K562 (cell line): ENCODE measurements around the gene RNF123. TPM values are rescaled to one million over a fixed set of nuclear protein-coding genes. Genes with fewer than 3 reads are reported as not detected.

Experiments used
- ATAC-seq: fragments of 200-7000 bp; cut with Tn5 transposase; 3 replicates; pipeline ENCODE4 v1.9.1; 2020; ENCODE audit warnings: moderate library complexity
- BruUV-seq: library from RNA; stranded (reverse); fragments of 400-500 nt; replicated peaks from 2 replicates; lab custom pipeline; 2021; lab: Mats Ljungman, UMichigan
- CTCF ChIA-PET: fragments of 300-600 bp; formaldehyde crosslinking; extraction: SDS; loops from one replicate; lab custom pipeline; 2021; ENCODE audit warnings: low intra/inter-chr PET ratio; lab: Yijun Ruan, JAX
- POLR2A ChIA-PET: fragments of 300-600, 350-650 bp; sonication (Branson Sonifier 250); formaldehyde crosslinking; extraction: SDS; loops from one replicate; lab custom pipeline; 2021; ENCODE audit warnings: antibody characterized with exemption, inconsistent platforms; lab: Yijun Ruan, JAX
- DNase-seq, 4 experiments: peaks; one replicate each; pipeline versions ENCODE4 v3.0.0 to v3.0.0-alpha.2; 2011 to 2018; ENCODE audit warnings: low spot score in 3 of 4, mixed read lengths in 3 of 4; ENCODE audit errors: extremely low read depth in 1 of 4
- FAIRE-seq: peaks from 2 replicates; lab custom pipeline; 2011; peaks lifted over from hg19 to GRCh38; lab: Jason Lieb, UNC
- H2AFZ ChIP-seq: 2 replicates; pipeline ENCODE4 v1.6.0; 2011; ENCODE audit warnings: low read depth, low read length, control low read depth, inconsistent platforms
- H3K27ac ChIP-seq: fragments of 200-600 bp; 3 replicates; pipeline ENCODE4 v1.8.0; 2011; ENCODE audit warnings: low read depth, mild to moderate bottlenecking, control low read depth, inconsistent platforms, low read length, moderate library complexity, mixed read lengths; ENCODE audit errors: extremely low read depth
- H3K27me3 ChIP-seq, 2 experiments: fragments of 300-600 bp in 1 of 2; 2 replicates in 1 of 2; 3 replicates in 1 of 2; pipeline versions ENCODE4 v1.6.0 to v1.8.0; 2011; ENCODE audit warnings: inconsistent platforms in 2 of 2, low read length in 2 of 2, mild to moderate bottlenecking in 1 of 2, mixed read lengths in 1 of 2, moderate library complexity in 1 of 2; ENCODE audit not compliant: control insufficient read depth in 2 of 2, insufficient read depth in 2 of 2
- H3K36me3 ChIP-seq: fragments of 300-600 bp; 3 replicates; pipeline ENCODE4 v1.8.0; 2011; ENCODE audit warnings: mild to moderate bottlenecking, low read length, inconsistent platforms; ENCODE audit not compliant: control insufficient read depth, insufficient read depth
- H3K4me1 ChIP-seq, 2 experiments: fragments of 200-600 bp in 1 of 2; replicated peaks in 1 of 2; 2 replicates in 1 of 2; 3 replicates in 1 of 2; pipeline versions ENCODE4 v1.5.1 to v1.8.0; 2011; ENCODE audit warnings: inconsistent platforms in 2 of 2, low read length in 2 of 2, mild to moderate bottlenecking in 1 of 2, mixed read lengths in 1 of 2, moderate library complexity in 1 of 2; ENCODE audit not compliant: control insufficient read depth in 2 of 2, insufficient read depth in 2 of 2
- H3K4me2 ChIP-seq: 2 replicates; pipeline ENCODE4 v1.6.1; 2011; ENCODE audit warnings: low read length, control low read depth, inconsistent platforms, mixed read lengths; ENCODE audit not compliant: insufficient read depth
- H3K4me3 ChIP-seq: fragments of 200-600 bp; sonication (generic), shearing (Covaris generic); 2 replicates; pipeline ENCODE4 v1.5.1; 2016; ENCODE audit warnings: control low read depth, inconsistent platforms
- H3K79me2 ChIP-seq: fragments of 200-600 bp; 3 replicates; pipeline ENCODE4 v1.8.0; 2011; ENCODE audit warnings: low read length, inconsistent platforms; ENCODE audit not compliant: control insufficient read depth, insufficient read depth
- H3K9ac ChIP-seq, 2 experiments: 2 replicates each; pipeline versions ENCODE4 v1.6.0 to v1.6.1; 2011; ENCODE audit warnings: low read depth in 2 of 2, low read length in 2 of 2, control low read depth in 1 of 2, inconsistent platforms in 1 of 2, mild to moderate bottlenecking in 1 of 2, mixed read lengths in 1 of 2; ENCODE audit not compliant: insufficient read depth in 1 of 2
- H3K9me1 ChIP-seq: one replicate; pipeline ENCODE4 v1.6.0; 2011; ENCODE audit warnings: inconsistent platforms, mild to moderate bottlenecking, low read length, moderate library complexity; ENCODE audit not compliant: control insufficient read depth, insufficient read depth
- H3K9me3 ChIP-seq: replicated peaks from 2 replicates; pipeline ENCODE4 v1.5.1; 2011; ENCODE audit warnings: low read depth, low read length, inconsistent platforms; ENCODE audit not compliant: control insufficient read depth, insufficient read depth
- H4K20me1 ChIP-seq: replicated peaks from 2 replicates; pipeline ENCODE4 v1.6.1; 2011; ENCODE audit warnings: low read length, inconsistent platforms, mixed read lengths; ENCODE audit not compliant: control insufficient read depth, insufficient read depth
- CBX2 ChIP-seq: fragments of 200-600 bp; sonication (generic); IDR thresholded peaks from one replicate; pipeline ENCODE4 v1.6.1; 2012; ENCODE audit warnings: mild to moderate bottlenecking, low read length, inconsistent platforms; ENCODE audit not compliant: insufficient read depth, poor library complexity, severe bottlenecking
- FOXP1 ChIP-seq: sonication (generic); formaldehyde crosslinking; IDR thresholded peaks from 2 replicates; pipeline ENCODE4 v1.8.0; 2022; ENCODE audit warnings: mild to moderate bottlenecking, missing genetic modification reagents
- GTF2A2 ChIP-seq: IDR thresholded peaks from 2 replicates; pipeline ENCODE4 v1.6.1; 2016; ENCODE audit warnings: mild to moderate bottlenecking, missing genetic modification characterization, missing compliant biosample characterization
- HES1 ChIP-seq: fragments of 450-650 bp; IDR thresholded peaks from 2 replicates; pipeline ENCODE4 v1.6.1; 2016; ENCODE audit warnings: low read depth, mild to moderate bottlenecking, moderate library complexity
- HMG20B ChIP-seq: fragments of 250-450 bp; sonication (Bioruptor Pico); IDR thresholded peaks from 2 replicates; pipeline ENCODE4 v1.5.0; 2021; ENCODE audit warnings: mild to moderate bottlenecking
- HMGN3 ChIP-seq: IDR thresholded peaks from 2 replicates; pipeline ENCODE4 v1.6.1; 2011; ENCODE audit warnings: borderline replicate concordance, low read depth, mild to moderate bottlenecking, mixed read lengths, low read length; ENCODE audit not compliant: insufficient read length; ENCODE audit errors: extremely low read depth
- ID3 ChIP-seq, 2 experiments: fragments of 250-450 bp in 1 of 2; fragments of 450-650 bp in 1 of 2; sonication (Bioruptor Pico) in 1 of 2; IDR thresholded peaks; 2 replicates each; pipeline versions ENCODE4 v1.6.1 to v1.8.0; 2016 to 2021; ENCODE audit warnings: mild to moderate bottlenecking in 2 of 2, moderate library complexity in 2 of 2, missing compliant biosample characterization in 1 of 2, missing genetic modification characterization in 1 of 2
- KLF13 ChIP-seq: fragments of 450-650 bp; IDR thresholded peaks from 2 replicates; pipeline ENCODE4 v1.6.1; 2016; ENCODE audit warnings: missing genetic modification characterization, low read depth, mild to moderate bottlenecking, missing compliant biosample characterization, moderate library complexity, borderline replicate concordance
- MTA1 ChIP-seq: fragments of 450-650 bp; IDR thresholded peaks from 2 replicates; pipeline ENCODE4 v1.6.1; 2017; ENCODE audit warnings: borderline replicate concordance
- RFX7 ChIP-seq: fragments of 250-450 bp; sonication (Bioruptor Pico); IDR thresholded peaks from 2 replicates; pipeline ENCODE4 v1.5.1; 2021; ENCODE audit warnings: mild to moderate bottlenecking
- SAFB ChIP-seq: fragments of 200-400 bp; formaldehyde crosslinking; IDR thresholded peaks from 2 replicates; pipeline ENCODE4 v1.6.1; 2017; ENCODE audit warnings: low read depth, low read length, borderline replicate concordance
- SREBF1 ChIP-seq: fragments of 150-350 bp; IDR thresholded peaks from 2 replicates; pipeline ENCODE4 v1.6.1; 2014; ENCODE audit warnings: antibody characterized with exemption, low read depth, low read length, borderline replicate concordance
- TCF3 ChIP-seq: sonication (generic); formaldehyde crosslinking; IDR thresholded peaks from 2 replicates; pipeline ENCODE4 v1.4.0; 2020; ENCODE audit warnings: mild to moderate bottlenecking, missing genetic modification reagents
- TFAM ChIP-seq: fragments of 250-450 bp; sonication (Bioruptor Pico); conservative IDR thresholded peaks from 2 replicates; pipeline ENCODE4 v1.5.0; 2021; ENCODE audit warnings: mild to moderate bottlenecking, moderate library complexity
- ZBTB17 ChIP-seq: fragments of 450-650 bp; formaldehyde crosslinking; IDR thresholded peaks from 2 replicates; pipeline ENCODE4 v1.4.0; 2020; ENCODE audit warnings: mild to moderate bottlenecking
- ZNF224 ChIP-seq: sonication (generic); formaldehyde crosslinking; IDR thresholded peaks from 2 replicates; pipeline ENCODE4 v1.8.0; 2022; ENCODE audit warnings: mild to moderate bottlenecking, missing genetic modification reagents
- ZNF764 ChIP-seq: fragments of 250-450 bp; sonication (Bioruptor Pico); IDR thresholded peaks from 2 replicates; pipeline ENCODE4 v1.4.0; 2020; ENCODE audit warnings: low read depth, mild to moderate bottlenecking, moderate library complexity
- WGBS: fragments of 100-300 bp; shearing (Covaris generic); methylation state at CpG from one replicate; pipeline ENCODE4 v1.1.6; 2016; ENCODE audit warnings: low coverage, mixed read lengths; ENCODE audit not compliant: insufficient coverage; ENCODE audit errors: missing lambda C conversion rate; 5-methylcytosine and 5-hydroxymethylcytosine counted together
- in situ Hi-C: fragments of 300-500 bp; cut with MboI; formaldehyde crosslinking; loops from 4 replicates; pipeline ENCODE4 v1.15.0; 2018; ENCODE audit warnings: inconsistent platforms, mixed read lengths
- intact Hi-C: fragments of 100-400 bp; cut with micrococcal nuclease; formaldehyde crosslinking; loops from 2 replicates; pipeline ENCODE4 v1.14.2; 2022
- polyA plus RNA-seq, 8 experiments: library from polyadenylated mRNA; depleted of rRNA in 4 of 8; stranded (reverse) in 5 of 8; unstranded in 3 of 8; fragments of >200 nt; fragmentation: Nextera tagmentation in 2 of 8; fragmentation: Illumina TruSeq in 1 of 8; extraction: Ambion mirVana in 2 of 8; extraction: Trizol in 1 of 8; gene quantifications; 2 replicates each; pipeline versions ENCODE4 v1.2.1 to v1.2.3, GENCODE V29; 2011 to 2014; ENCODE audit warnings: inconsistent platforms in 1 of 8, missing spikeins in 1 of 8
- total RNA-seq, 7 experiments: library from RNA; depleted of rRNA in 6 of 7; stranded (reverse); fragments of >200 nt in 6 of 7; fragmentation: Illumina TruSeq in 2 of 7; extraction: Trizol in 2 of 7; gene quantifications; 2 replicates each; pipeline versions ENCODE4 v1.2.1 to v1.2.3, GENCODE V29; 2011 to 2021; ENCODE audit warnings: low replicate concordance in 1 of 7

The RNF123 gene
- total and polyA plus RNA-seq, 9 of the 15 experiments (the other 6 are each of a cell fraction or from before 2014, with no cell fraction given) = 8.7 to 53.1 (median 17.5) TPM

- no peak overlapping the region for H2AFZ ChIP-seq
- TF ChIP-seq FOXP1 (CRISPR knock-in tag) (no peak), TFAM (CRISPR knock-in tag) (no peak), TCF3 (CRISPR knock-in tag) (no peak), MTA1 (no peak), RFX7 (CRISPR knock-in tag) (no peak), HMG20B (CRISPR knock-in tag) (no peak), KLF13 (tag) (no peak), GTF2A2 (tag) (no peak), HES1 (no peak), SAFB (no peak), ZNF764 (CRISPR knock-in tag) (no peak), SREBF1 (no peak), ID3 (CRISPR knock-in tag; IDR thresholded peaks at IDR 0.05) (no peak), ID3 (tag; IDR thresholded peaks at IDR 0.05) (no peak), CBX2 (no peak), HMGN3 (no peak), ZNF224 (CRISPR knock-in tag) (no peak), ZBTB17 (CRISPR knock-in tag) (no peak)
- H3K4me3 ChIP-seq = peak overlapping the region; percentile 99
- FAIRE-seq (no peak), DNase-seq (no peak), ATAC-seq (no peak)
- no peaks in the 10 kb centered on the region for H3K27me3 ChIP-seq
- BruUV-seq = no TSS peak
- H3K9me3 ChIP-seq = no peaks in the 10 kb centered on the region
- in situ Hi-C loops = no loop called here
- peaks cover 2 to 41% of the 10 kb centered on the region in 2 experiments; a peak in 4 of 5 replicates for H3K4me1 ChIP-seq
- CTCF ChIA-PET = no interaction called here
- H3K9ac ChIP-seq = peak overlapping the region; percentile 95 to 100
- POLR2A ChIA-PET = interaction anchor here (0.7 kb wide), 1 partner anchor 8 kb away, joined by 3 read pairs; no protein-coding TSS in a partner anchor
- 52% methylated on average over 5 of the region's 8 CpGs for WGBS
- intact Hi-C loops = loop anchor here (5.0 kb wide), 1 partner anchor 114 kb away; no protein-coding TSS in a partner anchor
- peaks cover 12% of the 10 kb centered on the region for H3K79me2 ChIP-seq
- H3K4me2 ChIP-seq = peak overlapping the region; percentile 93
- H4K20me1 ChIP-seq = 0 out of 2 replicates have a peak, but pooled peaks cover 3% of the 10 kb centered on the region
- H3K27ac ChIP-seq = peak overlapping the region; percentile 90; the same call in 2 of the 3 replicates
- H3K36me3 ChIP-seq = peaks cover 67% of the 10 kb centered on the region; the same call in 2 of the 3 replicates
- H3K9me1 ChIP-seq = no peaks in the 10 kb centered on the region
Observed at GRCh38 chr3:49722896-49723295, 33.5 kb downstream of the RNF123 start.
